ENCODE data around the gene DNAH2. TPM values are rescaled to one million over a fixed set of nuclear protein-coding genes. Genes with fewer than 3 reads are reported as not detected.

Gene DNAH2
- total and polyA plus RNA-seq, 2 of the 13 experiments (the other 11 are each of a cell fraction or from before 2014, with no cell fraction given): not detected

- TF ChIP-seq, protein P1, sequence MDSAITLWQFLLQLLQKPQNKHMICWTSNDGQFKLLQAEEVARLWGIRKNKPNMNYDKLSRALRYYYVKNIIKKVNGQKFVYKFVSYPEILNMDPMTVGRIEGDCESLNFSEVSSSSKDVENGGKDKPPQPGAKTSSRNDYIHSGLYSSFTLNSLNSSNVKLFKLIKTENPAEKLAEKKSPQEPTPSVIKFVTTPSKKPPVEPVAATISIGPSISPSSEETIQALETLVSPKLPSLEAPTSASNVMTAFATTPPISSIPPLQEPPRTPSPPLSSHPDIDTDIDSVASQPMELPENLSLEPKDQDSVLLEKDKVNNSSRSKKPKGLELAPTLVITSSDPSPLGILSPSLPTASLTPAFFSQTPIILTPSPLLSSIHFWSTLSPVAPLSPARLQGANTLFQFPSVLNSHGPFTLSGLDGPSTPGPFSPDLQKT (CRISPR knock-in tag; IDR thresholded peaks at IDR 0.05; ENCODE audit: borderline replicate concordance): no peak
- TF ChIP-seq, protein P2, sequence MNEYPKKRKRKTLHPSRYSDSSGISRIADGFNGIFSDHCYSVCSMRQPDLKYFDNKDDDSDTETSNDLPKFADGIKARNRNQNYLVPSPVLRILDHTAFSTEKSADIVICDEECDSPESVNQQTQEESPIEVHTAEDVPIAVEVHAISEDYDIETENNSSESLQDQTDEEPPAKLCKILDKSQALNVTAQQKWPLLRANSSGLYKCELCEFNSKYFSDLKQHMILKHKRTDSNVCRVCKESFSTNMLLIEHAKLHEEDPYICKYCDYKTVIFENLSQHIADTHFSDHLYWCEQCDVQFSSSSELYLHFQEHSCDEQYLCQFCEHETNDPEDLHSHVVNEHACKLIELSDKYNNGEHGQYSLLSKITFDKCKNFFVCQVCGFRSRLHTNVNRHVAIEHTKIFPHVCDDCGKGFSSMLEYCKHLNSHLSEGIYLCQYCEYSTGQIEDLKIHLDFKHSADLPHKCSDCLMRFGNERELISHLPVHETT (CRISPR knock-in tag; conservative IDR thresholded peaks at IDR 0.05): no peak
- TF ChIP-seq CENPBD1 (CRISPR knock-in tag; IDR thresholded peaks at IDR 0.05; ENCODE audit: borderline replicate concordance, low read depth): no peak
- peak; percentile 42; the same call in 1 of the 2 replicates for TF ChIP-seq THRA (CRISPR knock-in tag; IDR thresholded peaks at IDR 0.05; ENCODE audit: borderline replicate concordance)
- TF ChIP-seq RFX1 (IDR thresholded peaks at IDR 0.05): peak; percentile 26; the same call in 1 of the 2 replicates
- no peak for TF ChIP-seq ZNF354B (CRISPR knock-in tag; IDR thresholded peaks at IDR 0.05)
- no peak for TF ChIP-seq FIP1L1 (IDR thresholded peaks at IDR 0.05; ENCODE audit: borderline replicate concordance, insufficient read depth, low read depth, low read length)
- no peak for TF ChIP-seq ZNF431 (CRISPR knock-in tag; IDR thresholded peaks at IDR 0.05; ENCODE audit: borderline replicate concordance, low read depth)
- no peak; the same call in 1 of the 2 replicates for TF ChIP-seq SNAPC2 (CRISPR knock-in tag; IDR thresholded peaks at IDR 0.05)
- no peak for TF ChIP-seq E2F2 (CRISPR knock-in tag; IDR thresholded peaks at IDR 0.05; ENCODE audit: borderline replicate concordance)
- TF ChIP-seq GATA4 (IDR thresholded peaks at IDR 0.05; ENCODE audit: borderline replicate concordance, low read depth): peak; percentile 55; the same call in 1 of the 2 replicates
- no peak for TF ChIP-seq KDM4B (CRISPR knock-in tag; IDR thresholded peaks at IDR 0.05)
- TF ChIP-seq TEAD3 (CRISPR knock-in tag; optimal IDR thresholded peaks at IDR 0.05; ENCODE audit: borderline replicate concordance): no peak
- TF ChIP-seq ZNF710 (CRISPR knock-in tag; IDR thresholded peaks at IDR 0.05; ENCODE audit: borderline replicate concordance): no peak
- TF ChIP-seq HNF4A (CRISPR knock-in tag; IDR thresholded peaks at IDR 0.05): no peak
- no peak; the same call in 1 of the 2 replicates for TF ChIP-seq ZFP37 (CRISPR knock-in tag; IDR thresholded peaks at IDR 0.05; ENCODE audit: borderline replicate concordance)
- TF ChIP-seq, protein P3, sequence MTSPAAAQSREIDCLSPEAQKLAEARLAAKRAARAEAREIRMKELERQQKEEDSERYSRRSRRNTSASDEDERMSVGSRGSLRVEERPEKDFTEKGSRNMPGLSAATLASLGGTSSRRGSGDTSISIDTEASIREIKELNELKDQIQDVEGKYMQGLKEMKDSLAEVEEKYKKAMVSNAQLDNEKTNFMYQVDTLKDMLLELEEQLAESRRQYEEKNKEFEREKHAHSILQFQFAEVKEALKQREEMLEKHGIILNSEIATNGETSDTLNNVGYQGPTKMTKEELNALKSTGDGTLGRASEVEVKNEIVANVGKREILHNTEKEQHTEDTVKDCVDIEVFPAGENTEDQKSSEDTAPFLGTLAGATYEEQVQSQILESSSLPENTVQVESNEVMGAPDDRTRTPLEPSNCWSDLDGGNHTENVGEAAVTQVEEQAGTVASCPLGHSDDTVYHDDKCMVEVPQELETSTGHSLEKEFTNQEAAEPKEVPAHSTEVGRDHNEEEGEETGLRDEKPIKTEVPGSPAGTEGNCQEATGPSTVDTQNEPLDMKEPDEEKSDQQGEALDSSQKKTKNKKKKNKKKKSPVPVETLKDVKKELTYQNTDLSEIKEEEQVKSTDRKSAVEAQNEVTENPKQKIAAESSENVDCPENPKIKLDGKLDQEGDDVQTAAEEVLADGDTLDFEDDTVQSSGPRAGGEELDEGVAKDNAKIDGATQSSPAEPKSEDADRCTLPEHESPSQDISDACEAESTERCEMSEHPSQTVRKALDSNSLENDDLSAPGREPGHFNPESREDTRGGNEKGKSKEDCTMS (CRISPR knock-in tag; conservative IDR thresholded peaks at IDR 0.05): no peak
- peak; percentile 21; the same call in 1 of the 2 replicates for TF ChIP-seq SPEN (CRISPR knock-in tag; IDR thresholded peaks at IDR 0.05; ENCODE audit: low read depth)
Measured at GRCh38 chr17:7857713-7858521, 140.4 kb downstream of the DNAH2 start, which contains the start of gene CYB5D1 (continued).
